SU-DHL-6 (cell line): Measurements from ENCODE around the gene FDX1.

ENCODE experiments used
- CTCF ChIP-seq: fragments of 200-600 bp; sonication (generic); IDR thresholded peaks from one replicate; pipeline ENCODE4 v1.5.1; 2017; ENCODE audit warnings: antibody characterized with exemption, mild to moderate bottlenecking, low read length, moderate library complexity; ENCODE audit not compliant: insufficient read depth, poor library complexity, severe bottlenecking
- EZH2phosphoT487 ChIP-seq: fragments of 200-600 bp; sonication (generic), shearing (Covaris generic); conservative IDR thresholded peaks from 2 replicates; pipeline ENCODE4 v1.6.1; 2018; ENCODE audit warnings: mild to moderate bottlenecking, antibody characterized with exemption, low read length, moderate library complexity, mixed read lengths

GRCh38 chr11:110490886-110491285 is 61.1 kb downstream of the FDX1 start:
- TF ChIP-seq CTCF (no peak), EZH2phosphoT487 (no peak)
